GM23248 (cell line): ENCODE measurements around the gene SLC38A2. TPM values are rescaled to one million over a fixed set of nuclear protein-coding genes. Genes with fewer than 3 reads are reported as not detected.

Experiments
- DNase-seq: peaks from one replicate; pipeline ENCODE4 v3.0.0-alpha.2; 2015
- H2AFZ ChIP-seq: fragments of 200-600 bp; sonication (generic); 2 replicates; pipeline ENCODE4 v1.6.1; 2016; ENCODE audit warnings: antibody characterized with exemption
- H3F3A ChIP-seq: fragments of 200-600 bp; sonication (generic); 2 replicates; pipeline ENCODE4 v1.6.1; 2016; ENCODE audit warnings: mild to moderate bottlenecking, antibody characterized with exemption, mixed run types; ENCODE audit not compliant: insufficient read depth
- H3K27ac ChIP-seq: fragments of 200-600 bp; sonication (generic); 2 replicates; pipeline ENCODE4 v1.5.1; 2016; ENCODE audit warnings: mild to moderate bottlenecking
- H3K27me3 ChIP-seq: fragments of 200-600 bp; sonication (generic); replicated peaks from 2 replicates; pipeline ENCODE4 v1.6.1; 2016; ENCODE audit warnings: mild to moderate bottlenecking; ENCODE audit not compliant: insufficient read depth
- H3K36me3 ChIP-seq: fragments of 200-600 bp; sonication (generic); 2 replicates; pipeline ENCODE4 v1.6.1; 2016; ENCODE audit warnings: low read depth, mild to moderate bottlenecking
- H3K4me1 ChIP-seq: fragments of 200-600 bp; sonication (generic); 2 replicates; pipeline ENCODE4 v1.6.1; 2016; ENCODE audit warnings: mild to moderate bottlenecking; ENCODE audit not compliant: insufficient read depth
- H3K4me2 ChIP-seq: fragments of 200-600 bp; sonication (generic); one replicate; pipeline ENCODE4 v1.6.1; 2016; ENCODE audit warnings: mild to moderate bottlenecking; ENCODE audit not compliant: unreplicated experiment
- H3K4me3 ChIP-seq: fragments of 200-600 bp; sonication (generic); 2 replicates; pipeline ENCODE4 v1.5.1; 2016; ENCODE audit warnings: mild to moderate bottlenecking
- H3K79me2 ChIP-seq: fragments of 200-600 bp; sonication (generic); 2 replicates; pipeline ENCODE4 v1.6.1; 2016; ENCODE audit warnings: mild to moderate bottlenecking; ENCODE audit not compliant: insufficient read depth
- H3K9ac ChIP-seq: fragments of 200-600 bp; sonication (generic); 2 replicates; pipeline ENCODE4 v1.6.1; 2016; ENCODE audit warnings: mild to moderate bottlenecking
- H3K9me2 ChIP-seq: fragments of 200-600 bp; sonication (generic); 2 replicates; pipeline ENCODE4 v1.6.1; 2016; ENCODE audit warnings: mixed run types, mild to moderate bottlenecking, moderate library complexity; ENCODE audit not compliant: insufficient read depth
- H3K9me3 ChIP-seq: fragments of 200-600 bp; sonication (generic); one replicate; pipeline ENCODE4 v1.6.1; 2017; ENCODE audit warnings: low read depth
- H4K20me1 ChIP-seq: fragments of 200-600 bp; sonication (generic); 2 replicates; pipeline ENCODE4 v1.6.0; 2016; ENCODE audit not compliant: insufficient read depth
- EZH2 ChIP-seq: fragments of 200-600 bp; sonication (generic); IDR thresholded peaks from 2 replicates; pipeline ENCODE4 v1.6.1; 2018; ENCODE audit warnings: antibody characterized with exemption, mild to moderate bottlenecking; ENCODE audit not compliant: insufficient read depth, poor library complexity, severe bottlenecking
- EZH2phosphoT487 ChIP-seq: fragments of 200-600 bp; sonication (generic); IDR thresholded peaks from 2 replicates; pipeline ENCODE4 v1.6.1; 2018; ENCODE audit warnings: antibody characterized with exemption, moderate library complexity, mild to moderate bottlenecking, low read depth; ENCODE audit not compliant: insufficient read depth
- WGBS, 2 experiments: methylation state at CpG; one replicate each; pipeline ENCODE4 v1.1.6; 2015 to 2017; ENCODE audit warnings: low lambda C conversion rate in 2 of 2, low coverage in 1 of 2; ENCODE audit errors: missing lambda C conversion rate in 2 of 2; 5-methylcytosine and 5-hydroxymethylcytosine counted together
- in situ Hi-C: fragments of 300-500 bp; cut with MboI; formaldehyde crosslinking; loops from 2 replicates; pipeline ENCODE4 v1.15.0; 2020
- polyA plus RNA-seq: library from polyadenylated mRNA; unstranded; fragments of >200 nt; fragmentation: Nextera tagmentation; extraction: Ambion mirVana; gene quantifications from 2 replicates; pipeline ENCODE4 v1.2.1, GENCODE V29; 2016
- total RNA-seq: library from RNA; depleted of rRNA; stranded (reverse); fragments of >200 nt; shearing (Covaris generic); gene quantifications from 2 replicates; pipeline ENCODE4 v1.2.3, GENCODE V29; 2014

SLC38A2 gene
- total and polyA plus RNA-seq, 2 experiments from 2014 or later, result 683 to 1,383 TPM

- Histone ChIP-seq H3K4me3 (peak overlapping the region; percentile 99), H3K9me2 (no peaks in the 10 kb centered on the region), H3K9me3 (no peaks in the 10 kb centered on the region), H3K4me2 (peak overlapping the region; percentile 98), H3K27me3 (no peaks in the 10 kb centered on the region), H4K20me1 (peaks cover 71% of the 10 kb centered on the region), H3K9ac (peak overlapping the region; percentile 98), H3K4me1 (peaks cover 30% of the 10 kb centered on the region), H2AFZ (no peak overlapping the region), H3K79me2 (peaks cover 98% of the 10 kb centered on the region), H3K36me3 (peaks cover 80% of the 10 kb centered on the region), H3F3A (peaks cover 82% of the 10 kb centered on the region), H3K27ac (peak overlapping the region; percentile 96)
- in situ Hi-C loops, result loop anchor here (25.0 kb wide), 1 partner anchor 569 kb away; no protein-coding TSS in a partner anchor
- no peak for DNase-seq
- TF ChIP-seq EZH2phosphoT487, result no peak
- no peak for TF ChIP-seq EZH2
These were observed 4.4 kb downstream of the SLC38A2 start for GRCh38 chr12:46368138-46368537.

- peaks cover 87% of the 10 kb centered on the region for H3K36me3 ChIP-seq
These were observed 5.1 kb downstream of the SLC38A2 start for GRCh38 chr12:46367351-46368029.

GRCh38 chr12:46366771-46367170 is 5.8 kb downstream of the SLC38A2 start:
- Histone ChIP-seq H3K9me3 (no peaks in the 10 kb centered on the region), H3K27me3 (no peaks in the 10 kb centered on the region), H3K4me3 (peak overlapping the region; percentile 99), H3K36me3 (peaks cover 94% of the 10 kb centered on the region), H3F3A (peaks cover 93% of the 10 kb centered on the region), H3K9me2 (no peaks in the 10 kb centered on the region), H4K20me1 (peaks cover 84% of the 10 kb centered on the region), H3K27ac (peak overlapping the region; percentile 96), H3K9ac (peak overlapping the region; percentile 98), H3K4me2 (peak overlapping the region; percentile 98), H3K79me2 (peaks cover 100% of the 10 kb centered on the region), H2AFZ (no peak overlapping the region), H3K4me1 (peaks cover 42% of the 10 kb centered on the region)
- DNase-seq, result no peak
- TF ChIP-seq EZH2 (no peak), EZH2phosphoT487 (no peak)
- in situ Hi-C loops, result loop anchor here (25.0 kb wide), 1 partner anchor 571 kb away; no protein-coding TSS in a partner anchor
- WGBS, 2 experiments, result 50 to 51% methylated on average over 5 of the region's 5 CpGs

More at GRCh38 chr12:46367351-46368029, 5.1 kb downstream of the SLC38A2 start:
- Histone ChIP-seq H3K9me3 (no peaks in the 10 kb centered on the region), H3K9me2 (no peaks in the 10 kb centered on the region), H3K27me3 (no peaks in the 10 kb centered on the region), H3K4me2 (peak overlapping the region; percentile 98), H4K20me1 (peaks cover 77% of the 10 kb centered on the region), H3K27ac (peak overlapping the region; percentile 96), H3F3A (peaks cover 86% of the 10 kb centered on the region), H3K4me1 (peaks cover 35% of the 10 kb centered on the region), H3K79me2 (peaks cover 100% of the 10 kb centered on the region), H2AFZ (no peak overlapping the region), H3K4me3 (peak overlapping the region; percentile 99), H3K9ac (peak overlapping the region; percentile 98)
- no peak for DNase-seq
- in situ Hi-C loops, result loop anchor here (25.0 kb wide), 1 partner anchor 570 kb away; no protein-coding TSS in a partner anchor
- 41 to 48% methylated on average over 5 of the region's 5 CpGs for WGBS, 2 experiments
- TF ChIP-seq EZH2phosphoT487 (no peak), EZH2 (no peak)

- Histone ChIP-seq H3K27ac (peak overlapping the region; percentile 96), H3K4me2 (peak overlapping the region; percentile 98), H2AFZ (no peak overlapping the region), H3K9ac (peak overlapping the region; percentile 98), H3F3A (peaks cover 100% of the 10 kb centered on the region), H4K20me1 (peaks cover 90% of the 10 kb centered on the region), H3K9me3 (no peaks in the 10 kb centered on the region), H3K36me3 (peaks cover 100% of the 10 kb centered on the region), H3K4me3 (peak overlapping the region; percentile 99), H3K79me2 (peaks cover 100% of the 10 kb centered on the region), H3K4me1 (peaks cover 48% of the 10 kb centered on the region), H3K9me2 (no peaks in the 10 kb centered on the region), H3K27me3 (no peaks in the 10 kb centered on the region)
- WGBS, 2 experiments, result 13 to 22% methylated on average over 2 of the region's 2 CpGs
- in situ Hi-C loops, result loop anchor here (25.0 kb wide), 1 partner anchor 571 kb away; no protein-coding TSS in a partner anchor
- TF ChIP-seq EZH2, result no peak
- no peak for TF ChIP-seq EZH2phosphoT487
- no peak for DNase-seq
These were observed 6.6 kb downstream of the SLC38A2 start for GRCh38 chr12:46365951-46366379.
